ENCODE data around the gene PXT1.
"Not testable (repeated sequence)": the region's sequence is repeated elsewhere in the genome, so short reads cannot be mapped to it uniquely, and the experiment has no call there.

PXT1 gene

DNA sequence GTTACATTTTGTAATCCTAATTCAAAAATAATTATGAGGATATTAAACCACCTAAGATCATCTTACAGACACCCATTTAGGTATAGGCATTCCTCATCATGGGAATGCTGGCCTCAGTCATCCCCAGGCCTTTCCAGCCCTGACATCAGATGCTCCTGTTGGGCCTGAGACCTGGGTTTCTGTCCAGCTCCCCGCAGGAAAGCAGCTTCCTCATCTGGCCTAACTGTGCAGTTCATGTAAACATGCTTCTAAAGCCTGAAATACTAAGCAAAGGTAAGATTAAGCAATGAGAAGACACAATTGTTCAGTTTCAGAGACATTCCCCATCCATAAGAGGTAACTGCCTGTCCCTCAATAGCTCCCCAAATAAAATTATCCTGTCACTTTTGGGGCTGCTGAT, 74.2 kb downstream of the PXT1 start:
- DNase-seq, result no peak

GRCh38 chr6:36367743-36368142, 74.9 kb downstream of the PXT1 start:
- no peak for DNase-seq

- DNase-seq, result no peak
These were observed 77.8 kb downstream of the PXT1 start for GRCh38 chr6:36364669-36365479.

DNA sequence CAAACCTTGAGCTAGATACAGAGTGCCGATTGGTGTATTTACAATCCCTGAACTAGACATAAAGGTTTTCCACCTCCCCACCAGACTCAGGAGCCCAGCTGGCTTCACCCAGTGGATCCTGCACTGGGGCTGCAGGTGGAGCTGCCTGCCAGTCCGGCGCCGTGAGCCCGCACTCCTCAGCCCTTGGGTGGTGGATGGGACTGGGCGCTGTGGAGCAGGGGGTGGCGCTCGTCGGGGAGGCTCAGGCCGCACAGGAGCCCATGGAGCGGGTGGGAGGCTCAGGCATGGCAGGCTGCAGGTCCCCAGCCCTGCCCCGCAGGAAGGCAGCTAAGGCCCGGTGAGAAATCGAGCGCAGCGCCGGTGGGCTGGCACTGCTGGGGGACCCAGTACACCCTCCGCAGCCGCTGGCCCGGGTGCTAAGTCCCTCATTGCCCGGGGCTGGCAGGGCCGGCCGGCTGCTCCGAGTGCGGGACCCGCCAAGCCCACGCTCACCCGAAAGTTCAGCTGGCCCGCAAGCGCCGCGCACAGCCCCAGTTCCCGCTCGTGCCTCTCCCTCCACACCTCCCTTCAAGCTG, 78.5 kb downstream of the PXT1 start:
- DNase-seq, result not testable (repeated sequence)

DNA sequence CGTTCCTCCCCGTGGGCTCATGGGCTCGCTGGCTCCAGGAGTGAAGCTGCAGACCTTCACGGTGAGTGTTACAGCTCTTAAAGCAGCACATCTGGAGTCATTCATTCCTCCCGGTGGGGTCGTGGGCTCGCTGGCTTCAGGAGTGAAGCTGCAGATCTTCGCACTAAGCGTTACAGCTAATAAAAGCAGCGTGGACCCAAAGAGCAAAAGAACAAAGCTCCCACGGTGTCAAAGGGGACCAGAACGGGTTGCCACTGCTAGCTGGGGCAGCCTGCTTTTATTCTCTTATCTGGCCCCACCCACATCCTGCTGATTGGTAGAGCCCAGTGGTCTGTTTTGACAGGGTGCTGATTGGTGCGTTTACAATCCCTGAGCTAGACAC, 79.3 kb downstream of the PXT1 start:
- DNase-seq, result not testable (repeated sequence)

DNA sequence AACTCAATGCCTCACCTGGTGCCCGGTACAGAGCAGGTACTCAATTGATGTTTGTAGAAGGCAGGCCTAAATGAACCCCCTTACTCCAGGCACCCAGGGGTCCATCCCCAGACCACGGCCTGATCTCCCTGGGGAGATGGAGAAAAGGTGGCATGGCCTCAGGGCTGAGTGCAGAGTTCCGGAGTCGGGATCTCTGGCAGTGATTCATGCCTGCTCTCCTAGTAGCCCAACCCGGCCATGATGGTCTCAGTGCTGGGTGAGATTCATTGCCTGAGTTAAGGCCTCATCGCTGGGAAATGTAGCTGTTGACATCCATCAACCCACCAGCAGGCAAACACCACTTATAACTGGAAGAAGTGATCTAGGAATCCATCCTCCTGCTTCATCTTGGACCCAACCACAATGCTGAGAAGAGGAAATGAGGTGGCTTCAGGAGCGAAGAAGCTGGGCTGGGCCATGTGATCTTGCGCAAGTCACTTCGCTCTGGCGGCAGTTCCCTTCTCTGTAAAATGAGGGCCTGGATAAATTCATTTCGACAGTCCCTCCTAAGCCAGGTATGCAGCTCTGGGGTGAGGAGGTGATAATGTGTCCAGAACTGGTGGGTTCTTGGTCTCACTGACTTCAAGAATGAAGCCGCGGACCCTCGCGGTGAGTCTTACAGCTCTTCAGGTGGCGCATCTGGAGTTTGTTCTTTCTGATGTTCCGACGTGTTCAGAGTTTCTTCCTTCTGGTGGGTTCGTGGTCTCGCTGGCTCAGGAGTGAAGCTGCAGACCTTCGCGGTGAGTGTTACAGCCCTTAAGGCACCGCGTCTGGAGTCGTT, 79.9 kb downstream of the PXT1 start:
- DNase-seq, result no peak

DNA sequence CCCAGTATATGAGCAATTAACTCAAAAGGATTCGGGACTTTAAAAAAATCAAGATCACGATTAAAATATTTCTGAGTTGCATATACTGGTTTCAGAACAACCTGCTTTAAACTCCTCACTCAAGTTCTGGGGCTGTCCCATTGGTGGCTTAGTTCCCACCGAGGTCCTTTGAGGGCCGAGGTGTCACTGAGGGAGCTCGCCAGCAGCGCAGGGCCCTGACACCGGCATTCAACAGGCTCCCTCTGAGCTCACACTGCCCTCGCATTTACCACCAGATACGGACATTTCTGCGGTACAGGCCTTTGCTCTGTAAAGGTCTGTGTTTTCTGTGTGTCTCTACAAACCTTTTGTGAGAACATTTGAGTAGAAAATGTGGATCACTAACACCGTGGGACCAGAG, 81.6 kb downstream of the PXT1 start:
- no peak for DNase-seq

GRCh38 chr6:36360241-36361054, 82.2 kb downstream of the PXT1 start:
- DNase-seq, result peak; percentile 67

GRCh38 chr6:36358226-36358915, 84.3 kb downstream of the PXT1 start:
- no peak for DNase-seq

DNA sequence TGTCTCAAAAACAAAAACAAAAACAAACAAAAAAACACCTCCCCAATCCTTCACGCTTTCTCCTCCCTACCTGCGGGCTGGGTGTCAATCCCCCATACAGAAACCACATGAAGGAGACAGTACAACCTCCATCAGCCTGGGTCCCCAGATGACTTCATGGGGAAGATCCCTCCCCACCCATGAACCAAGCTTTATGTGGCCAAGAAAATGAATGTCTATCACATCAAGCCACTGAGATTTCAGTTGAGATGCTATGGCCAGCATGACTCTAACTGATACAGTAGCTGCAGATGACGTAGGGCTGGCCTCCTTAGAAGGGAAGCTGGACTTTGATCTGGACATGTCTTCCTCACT, 84.8 kb downstream of the PXT1 start:
- DNase-seq, result no peak

- DNase-seq, result no peak
These were observed 86.8 kb downstream of the PXT1 start for GRCh38 chr6:36355819-36356218.

- no peak for DNase-seq
These were observed 89.2 kb downstream of the PXT1 start for GRCh38 chr6:36353411-36353915.

- no peak for DNase-seq
These were observed 90.0 kb downstream of the PXT1 start for GRCh38 chr6:36352477-36353157.

- DNase-seq, result no peak
These were observed 91.7 kb downstream of the PXT1 start for GRCh38 chr6:36350681-36351571.

DNA sequence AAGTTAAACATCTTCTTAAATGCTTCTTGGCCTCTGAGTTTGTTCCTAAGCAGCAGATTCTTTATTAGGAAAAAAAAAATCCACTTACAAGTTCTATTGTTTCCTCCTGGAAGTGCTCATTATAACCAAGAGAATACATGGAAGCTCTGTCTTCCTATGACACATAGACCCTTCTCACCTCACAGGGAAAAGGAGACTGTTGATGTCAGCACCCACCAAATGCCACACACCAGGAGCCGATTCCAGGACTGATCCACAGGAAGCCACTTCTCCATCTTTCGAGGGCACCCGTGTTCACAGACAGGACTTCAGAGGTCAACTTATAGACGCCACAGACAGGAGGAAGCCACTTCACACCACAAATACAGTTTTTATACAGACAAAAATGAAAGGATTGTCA, 92.6 kb downstream of the PXT1 start:
- no peak for DNase-seq

DNA sequence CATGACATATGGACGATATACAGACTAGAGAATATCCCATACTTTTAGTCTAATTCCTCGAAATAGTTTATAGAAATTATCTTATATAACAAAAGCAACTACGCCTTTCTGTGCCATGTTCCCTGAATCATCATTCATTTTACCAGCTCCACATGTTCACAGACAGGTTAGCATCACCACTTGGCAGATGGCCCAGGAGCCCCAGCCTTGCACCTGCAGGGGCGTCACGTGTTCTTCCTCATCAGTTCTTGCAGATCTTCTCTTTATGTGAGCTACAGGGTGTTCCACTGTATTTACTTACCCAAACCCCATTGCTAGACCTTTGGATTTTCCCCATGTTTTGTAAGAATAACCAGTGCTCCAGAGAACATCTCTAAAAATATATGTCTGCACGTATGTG, 93.4 kb downstream of the PXT1 start:
- DNase-seq, result no peak

GRCh38 chr6:36347621-36348020, 95.0 kb downstream of the PXT1 start:
- DNase-seq, result no peak

- DNase-seq, result no peak
These were observed 96.0 kb downstream of the PXT1 start for GRCh38 chr6:36346486-36347273.

- no peak for DNase-seq
These were observed 96.8 kb downstream of the PXT1 start for GRCh38 chr6:36345681-36346466.
